Kasumi-1 (cell line): ENCODE measurements around the gene WASF3.

Experiments
- DNase-seq, 2 experiments: peaks; one replicate each; lab custom pipeline; 2025; lab: John Stamatoyannopoulos, UW

The WASF3 gene

DNA sequence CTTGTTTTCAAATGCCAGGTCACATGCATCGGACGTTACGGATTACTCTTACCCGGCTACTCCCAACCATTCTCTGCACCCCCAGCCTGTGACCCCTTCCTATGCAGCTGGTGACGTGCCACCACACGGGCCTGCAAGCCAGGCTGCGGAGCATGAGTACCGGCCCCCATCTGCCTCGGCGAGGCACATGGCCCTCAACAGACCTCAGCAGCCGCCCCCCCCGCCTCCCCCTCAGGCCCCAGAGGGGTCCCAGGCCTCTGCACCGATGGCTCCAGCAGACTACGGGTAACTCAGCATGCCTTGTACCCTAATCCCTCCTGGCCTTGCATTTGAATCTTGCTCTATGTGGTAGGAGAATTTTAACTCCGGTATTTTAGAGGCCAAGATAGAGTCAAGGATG, 123.6 kb downstream of the WASF3 start:
- no peak for DNase-seq

- DNase-seq: no peak
Measured at GRCh38 chr13:26682606-26683005, 125.1 kb downstream of the WASF3 start.

GRCh38 chr13:26685606-26686005, 128.1 kb downstream of the WASF3 start:
- no peak for DNase-seq

GRCh38 chr13:26686285-26686684, 128.8 kb downstream of the WASF3 start:
- DNase-seq: no peak

- DNase-seq: no peak
Measured at GRCh38 chr13:26688286-26688685, 130.8 kb downstream of the WASF3 start.

GRCh38 chr13:26688980-26689379, 131.5 kb downstream of the WASF3 start:
- no peak for DNase-seq

DNA sequence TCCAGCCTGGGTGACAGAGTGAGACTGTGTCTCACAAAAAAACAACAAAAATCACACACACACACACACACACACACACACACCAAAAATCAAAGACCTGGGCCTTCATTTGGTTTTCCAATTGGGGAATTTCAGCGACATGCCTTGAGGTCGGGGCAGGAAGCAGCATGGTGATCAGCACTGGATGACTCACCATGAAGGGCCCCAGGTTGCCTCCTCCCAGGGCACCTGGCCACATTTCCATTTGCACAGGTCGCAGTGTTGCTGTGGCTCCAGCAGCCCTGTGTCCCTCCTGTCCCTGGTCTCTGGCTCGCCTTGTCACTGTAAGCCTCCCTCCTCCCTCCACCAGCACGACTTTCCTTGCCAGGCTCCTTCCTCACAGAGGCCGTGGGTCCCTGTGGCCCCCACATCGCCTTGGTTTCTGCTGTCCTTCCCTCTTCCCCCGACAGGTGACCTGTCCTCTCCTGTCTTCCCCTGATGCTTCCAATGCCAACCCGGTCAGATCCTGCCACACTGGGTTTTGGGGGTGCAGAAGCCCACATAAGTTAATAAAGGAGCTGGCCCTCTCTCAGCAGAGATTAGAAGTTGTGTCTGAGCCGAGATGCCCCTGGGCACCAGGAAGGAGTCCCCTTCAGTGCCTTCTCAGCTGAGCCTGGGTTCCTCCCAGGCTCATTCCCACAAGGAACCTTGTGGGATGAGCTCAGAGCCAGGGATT, 136.4 kb downstream of the WASF3 start:
- no peak for DNase-seq

GRCh38 chr13:26694609-26695359, 137.3 kb downstream of the WASF3 start:
- no peak for DNase-seq

- no peak for DNase-seq
Measured at GRCh38 chr13:26695360-26695705, 137.8 kb downstream of the WASF3 start.

GRCh38 chr13:26695891-26696311, 138.4 kb downstream of the WASF3 start:
- no peak for DNase-seq

- DNase-seq: no peak
Measured at GRCh38 chr13:26697069-26697955, 139.8 kb downstream of the WASF3 start.

DNA sequence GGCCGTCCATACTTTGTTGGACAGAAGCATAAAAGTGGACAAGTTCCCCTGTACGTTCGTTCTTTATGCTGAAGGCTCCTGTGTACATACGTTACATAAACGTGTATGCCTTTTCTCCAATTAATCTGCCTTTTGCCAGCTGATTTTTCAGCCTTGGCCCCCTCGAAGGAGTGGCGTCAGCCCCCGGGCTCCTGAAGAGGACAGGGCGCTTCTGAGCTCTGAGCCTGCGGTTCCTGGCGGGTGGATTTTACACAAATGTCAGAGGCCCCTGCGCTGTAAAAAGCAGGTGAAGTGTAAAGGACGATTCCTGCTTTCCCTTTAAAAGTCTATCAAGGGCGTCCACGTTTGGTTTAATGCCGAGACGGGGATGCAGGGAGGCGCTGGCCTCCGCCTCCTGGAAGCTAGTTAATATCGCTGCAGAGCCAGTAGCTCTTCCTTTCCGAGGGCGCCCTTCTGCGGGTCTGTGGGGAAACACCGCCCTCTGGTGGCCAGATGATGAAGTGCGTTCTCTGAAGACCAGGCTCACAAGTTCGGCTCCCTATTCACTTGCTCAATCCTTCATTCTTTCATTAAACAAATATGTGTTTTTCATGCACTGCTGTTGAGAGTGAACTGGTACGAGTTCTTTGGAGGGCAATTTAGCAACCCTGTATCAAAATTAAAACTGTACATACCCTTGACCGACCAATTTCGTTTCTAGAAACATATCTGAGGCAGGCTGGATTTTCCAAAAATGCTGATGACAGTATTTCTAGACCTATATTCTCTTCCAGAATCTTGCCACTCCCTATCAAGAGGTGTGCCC, 141.1 kb downstream of the WASF3 start:
- peak; percentile 69 to 72 for DNase-seq

GRCh38 chr13:26699197-26699490, 141.7 kb downstream of the WASF3 start:
- no peak for DNase-seq

DNA sequence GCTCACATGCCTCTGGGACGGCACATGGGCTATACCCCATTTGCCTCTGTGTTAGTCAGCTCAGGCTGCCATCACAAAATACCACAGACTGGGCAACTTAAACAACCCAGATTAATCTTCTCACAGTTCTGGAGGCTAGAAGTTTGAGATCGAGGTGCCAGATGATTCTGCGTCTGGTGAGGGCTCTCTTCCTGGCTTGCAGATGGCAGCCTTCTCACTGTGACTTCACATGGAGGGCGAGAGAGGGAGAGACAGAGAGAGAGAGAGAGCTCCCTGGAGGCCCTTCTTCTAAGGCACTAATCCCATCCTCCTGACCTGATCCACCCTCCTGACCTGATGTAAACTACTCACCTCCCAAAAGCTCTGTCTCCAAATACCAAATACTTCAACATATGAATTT, 148.1 kb downstream of the WASF3 start:
- no peak for DNase-seq

DNA sequence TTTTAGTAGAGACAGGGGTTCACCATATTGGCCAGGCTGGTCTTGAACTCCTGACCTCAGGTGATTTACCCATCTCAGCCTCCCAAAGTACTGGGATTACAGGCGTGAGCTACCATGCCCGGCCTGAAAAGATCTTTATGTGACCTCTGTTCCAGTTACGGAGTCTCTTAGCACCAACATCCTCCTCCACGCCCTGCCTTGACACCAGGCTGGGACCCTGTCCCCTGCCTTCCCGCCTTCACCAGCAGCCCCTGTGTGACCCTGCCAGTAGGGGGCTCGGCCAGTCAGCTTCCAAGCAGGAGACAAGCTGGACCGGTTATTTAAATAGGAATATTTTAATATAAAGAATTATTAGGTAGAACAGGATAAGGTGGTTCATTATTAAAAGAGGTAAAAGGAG, 148.9 kb downstream of the WASF3 start:
- no peak for DNase-seq

GRCh38 chr13:26707122-26708006, 149.9 kb downstream of the WASF3 start:
- peak; percentile 52 to 63 for DNase-seq

DNA sequence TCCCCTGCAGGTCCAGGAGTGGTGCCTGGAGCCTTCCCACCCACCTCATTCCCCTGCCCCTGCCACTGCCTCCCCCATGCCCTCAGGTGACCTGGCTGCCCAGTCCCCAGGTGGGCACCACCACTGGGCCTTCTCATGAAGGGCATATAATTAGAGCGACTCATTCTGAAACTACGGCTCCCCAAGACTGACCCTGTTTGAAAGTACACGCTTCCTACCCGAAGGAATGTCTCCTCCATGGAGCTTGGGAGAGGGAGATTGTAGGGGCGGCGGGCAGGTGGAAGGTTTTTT, 150.5 kb downstream of the WASF3 start:
- DNase-seq: no peak

GRCh38 chr13:26709461-26709860, 152.0 kb downstream of the WASF3 start:
- DNase-seq: no peak

GRCh38 chr13:26710166-26710565, 152.7 kb downstream of the WASF3 start:
- no peak for DNase-seq

- no peak for DNase-seq
Measured at GRCh38 chr13:26711211-26711610, 153.7 kb downstream of the WASF3 start.

DNA sequence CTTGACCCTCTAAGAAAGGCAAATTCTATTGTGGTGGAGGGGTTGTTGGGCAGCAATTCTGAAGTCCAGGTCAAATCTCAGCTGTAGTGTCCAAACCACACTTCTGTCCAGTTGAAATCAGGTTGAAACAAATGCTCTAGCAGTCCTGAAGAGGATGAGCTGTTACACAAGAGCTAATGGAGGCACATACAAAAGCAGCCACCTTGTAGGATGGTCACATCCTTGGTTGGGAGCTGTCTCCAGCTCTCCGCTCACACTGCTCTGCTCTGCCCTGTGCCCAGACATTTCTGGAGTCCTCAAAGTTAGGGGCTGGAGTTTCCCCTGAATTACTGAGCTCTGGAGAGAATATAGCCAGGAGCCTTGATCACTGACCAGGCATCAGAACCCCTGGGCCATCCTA, 155.9 kb downstream of the WASF3 start:
- DNase-seq: no peak
